ENCODE measurements around the gene LTBP1. TPM values are rescaled to one million over a fixed set of nuclear protein-coding genes. Genes with fewer than 3 reads are reported as not detected.

LTBP1 gene
- total RNA-seq, 2 experiments from 2014 or later, result 0.18 TPM; not detected in 1

- Mint-ChIP-seq H3K36me3 (ENCODE audit: low read depth) (no peaks in the 10 kb centered on the region), H3K4me3 (no peak overlapping the region), H3K27me3 (no peaks in the 10 kb centered on the region), H3K4me1 (ENCODE audit: low read depth) (no peaks in the 10 kb centered on the region), H3K27ac (no peak overlapping the region), H3K9me3 (no peaks in the 10 kb centered on the region)
- ChIA-PET CTCF (no interaction called here), POLR2A (no interaction called here)
- no peak for DNase-seq
- intact Hi-C loops (cut with micrococcal nuclease), result no loop called here
- ATAC-seq, result no peak
- no peak for TF ChIP-seq CTCF (IDR thresholded peaks at IDR 0.05)
Measured at GRCh38 chr2:33242845-33243244, 296.1 kb downstream of the LTBP1 start.

- ATAC-seq, result no peak
- Mint-ChIP-seq H3K36me3 (ENCODE audit: low read depth) (no peaks in the 10 kb centered on the region), H3K27ac (no peak overlapping the region), H3K27me3 (no peaks in the 10 kb centered on the region), H3K4me3 (no peak overlapping the region), H3K4me1 (ENCODE audit: low read depth) (no peaks in the 10 kb centered on the region), H3K9me3 (no peaks in the 10 kb centered on the region)
- POLR2A ChIA-PET, result no interaction called here
- intact Hi-C loops (cut with micrococcal nuclease), result no loop called here
- no peak for TF ChIP-seq CTCF (IDR thresholded peaks at IDR 0.05)
- CTCF ChIA-PET, result interaction anchor here (1.2 kb wide), 1 partner anchor 13 kb away, joined by 3 read pairs; no protein-coding TSS in a partner anchor
- no peak for DNase-seq
Measured at GRCh38 chr2:33246432-33246831, 299.7 kb downstream of the LTBP1 start.

GRCh38 chr2:33247365-33247764 is 300.6 kb downstream of the LTBP1 start:
- POLR2A ChIA-PET, result no interaction called here
- Mint-ChIP-seq H3K4me1 (ENCODE audit: low read depth) (no peaks in the 10 kb centered on the region), H3K9me3 (no peaks in the 10 kb centered on the region), H3K27ac (no peak overlapping the region), H3K36me3 (ENCODE audit: low read depth) (no peaks in the 10 kb centered on the region), H3K27me3 (no peaks in the 10 kb centered on the region), H3K4me3 (no peak overlapping the region)
- intact Hi-C loops (cut with micrococcal nuclease), result no loop called here
- no peak for ATAC-seq
- CTCF ChIA-PET, result interaction anchor here (1.2 kb wide), 1 partner anchor 14 kb away, joined by 3 read pairs; no protein-coding TSS in a partner anchor
- TF ChIP-seq CTCF (IDR thresholded peaks at IDR 0.05), result no peak
- no peak for DNase-seq

- no peaks in the 10 kb centered on the region for H3K27me3 Mint-ChIP-seq
- ATAC-seq, result no peak
- intact Hi-C loops (cut with micrococcal nuclease), result no loop called here
- ChIA-PET CTCF (no interaction called here), POLR2A (interaction anchor here (0.6 kb wide), 1 partner anchor 31 kb away, joined by 3 read pairs; no protein-coding TSS in a partner anchor)
- no peaks in the 10 kb centered on the region for H3K4me1 Mint-ChIP-seq (ENCODE audit: low read depth)
- no peak for DNase-seq
- H3K27ac Mint-ChIP-seq, result no peak overlapping the region
- no peaks in the 10 kb centered on the region for H3K36me3 Mint-ChIP-seq (ENCODE audit: low read depth)
- no peak overlapping the region for H3K4me3 Mint-ChIP-seq
- no peaks in the 10 kb centered on the region for H3K9me3 Mint-ChIP-seq
- no peak for TF ChIP-seq CTCF (IDR thresholded peaks at IDR 0.05)
Measured at GRCh38 chr2:33250417-33251029, 303.8 kb downstream of the LTBP1 start.

- ChIA-PET POLR2A (interaction anchor here (0.6 kb wide), 1 partner anchor 222 kb away, joined by 3 read pairs; no protein-coding TSS in a partner anchor), CTCF (no interaction called here)
- Mint-ChIP-seq H3K36me3 (ENCODE audit: low read depth) (no peaks in the 10 kb centered on the region), H3K4me3 (no peak overlapping the region), H3K27me3 (no peaks in the 10 kb centered on the region), H3K9me3 (no peaks in the 10 kb centered on the region), H3K4me1 (ENCODE audit: low read depth) (no peaks in the 10 kb centered on the region), H3K27ac (no peak overlapping the region)
- no peak for TF ChIP-seq CTCF (IDR thresholded peaks at IDR 0.05)
- no peak for DNase-seq
- intact Hi-C loops (cut with micrococcal nuclease), result no loop called here
- no peak for ATAC-seq
Measured at GRCh38 chr2:33256162-33256755, 309.5 kb downstream of the LTBP1 start.
